GM18519 (cell line): ENCODE measurements around the gene C6orf141.
"Not testable (repeated sequence)": the region's sequence is repeated elsewhere in the genome, so short reads cannot be mapped to it uniquely, and the experiment has no call there.

Experiments used
- ATAC-seq: cut with Tn5 transposase; IDR thresholded peaks from one replicate; pipeline ENCODE4 v1.9.1; 2021; ENCODE audit warnings: mild to moderate bottlenecking, moderate library complexity; ENCODE audit not compliant: unreplicated experiment, low FRiP score

The C6orf141 gene

GRCh38 chr6:49565855-49566254 is 15.4 kb downstream of the C6orf141 start:
- no peak for ATAC-seq

GRCh38 chr6:49570474-49571079 is 20.1 kb downstream of the C6orf141 start:
- ATAC-seq, result no peak

- ATAC-seq, result no peak
Observed at GRCh38 chr6:49576618-49577017, 26.1 kb downstream of the C6orf141 start.

GRCh38 chr6:49579649-49580048 is 29.2 kb downstream of the C6orf141 start:
- no peak for ATAC-seq

- no peak for ATAC-seq
Observed at GRCh38 chr6:49582529-49582928, 32.1 kb downstream of the C6orf141 start.

GRCh38 chr6:49587262-49587661 is 36.8 kb downstream of the C6orf141 start:
- ATAC-seq, result not testable (repeated sequence)
